Esophagus squamous epithelium (tissue), 4 donors: ENCODE results near the gene OR2T34.
"Not testable (repeated sequence)": the region's sequence is repeated elsewhere in the genome, so short reads cannot be mapped to it uniquely, and the experiment has no call there.

ENCODE experiments used
- CTCF ChIP-seq, 6 experiments: fragments of 450-650 bp in 4 of 6; fragments of 200-600 bp in 2 of 6; sonication (generic) in 2 of 6; IDR thresholded peaks; one replicate each; pipeline ENCODE4 v1.5.1; 2016 to 2019; ENCODE audit warnings: antibody characterized with exemption in 6 of 6, mild to moderate bottlenecking in 4 of 6, moderate library complexity in 4 of 6
- POLR2A ChIP-seq, 4 donors: fragments of 450-650 bp; IDR thresholded peaks; one replicate each; pipeline ENCODE4 v1.6.1; 2017; ENCODE audit warnings: antibody characterized with exemption in 4 of 4, mild to moderate bottlenecking in 4 of 4, moderate library complexity in 3 of 4

DNA sequence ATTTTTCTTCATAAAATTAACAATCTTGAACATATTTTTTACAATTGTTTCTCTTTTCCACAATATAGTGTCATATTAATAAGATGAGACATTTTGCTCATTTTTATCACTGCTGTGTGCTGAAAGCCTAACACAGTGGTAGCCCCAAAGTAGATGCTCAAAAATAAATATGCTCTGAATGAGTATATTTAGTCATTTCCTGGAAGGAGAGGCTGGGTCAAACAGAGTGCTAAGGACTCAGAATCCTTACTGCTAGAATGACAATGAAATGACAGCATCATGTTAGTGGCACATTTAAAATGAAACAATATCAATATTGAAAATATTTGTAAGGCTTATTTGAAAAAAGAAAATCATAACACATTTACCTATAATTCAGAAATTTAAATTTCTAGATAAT, 37.1 kb downstream of the OR2T34 start:
- not testable (repeated sequence) for TF ChIP-seq CTCF, POLR2A (IDR thresholded peaks at IDR 0.05)
